Suprapubic skin (tissue), 4 donors: Measurements from ENCODE around the gene DPYSL4.

Experiments used
- EP300 ChIP-seq: sonication (generic); formaldehyde crosslinking; IDR thresholded peaks from one replicate; pipeline ENCODE4 v1.6.1; 2017; ENCODE audit warnings: antibody characterized with exemption
- POLR2A ChIP-seq, 2 donors: fragments of 450-650 bp; IDR thresholded peaks; one replicate each; pipeline ENCODE4 v1.6.1; 2017; ENCODE audit warnings: antibody characterized with exemption in 2 of 2, mild to moderate bottlenecking in 2 of 2, moderate library complexity in 2 of 2
- POLR2AphosphoS5 ChIP-seq, 3 donors: sonication (generic); formaldehyde crosslinking; IDR thresholded peaks; one replicate each; pipeline ENCODE4 v1.6.1; 2017; ENCODE audit warnings: antibody characterized with exemption in 3 of 3
- TF ChIP-seq, protein P1 (sequence below), 2 donors: fragments of 200-600 bp in 1 of 2; fragments of 450-650 bp in 1 of 2; sonication (generic) in 1 of 2; IDR thresholded peaks; one replicate each; pipeline ENCODE4 v1.5.1; 2016 to 2019; ENCODE audit warnings: antibody characterized with exemption in 2 of 2, mild to moderate bottlenecking in 1 of 2, moderate library complexity in 1 of 2

DNA sequence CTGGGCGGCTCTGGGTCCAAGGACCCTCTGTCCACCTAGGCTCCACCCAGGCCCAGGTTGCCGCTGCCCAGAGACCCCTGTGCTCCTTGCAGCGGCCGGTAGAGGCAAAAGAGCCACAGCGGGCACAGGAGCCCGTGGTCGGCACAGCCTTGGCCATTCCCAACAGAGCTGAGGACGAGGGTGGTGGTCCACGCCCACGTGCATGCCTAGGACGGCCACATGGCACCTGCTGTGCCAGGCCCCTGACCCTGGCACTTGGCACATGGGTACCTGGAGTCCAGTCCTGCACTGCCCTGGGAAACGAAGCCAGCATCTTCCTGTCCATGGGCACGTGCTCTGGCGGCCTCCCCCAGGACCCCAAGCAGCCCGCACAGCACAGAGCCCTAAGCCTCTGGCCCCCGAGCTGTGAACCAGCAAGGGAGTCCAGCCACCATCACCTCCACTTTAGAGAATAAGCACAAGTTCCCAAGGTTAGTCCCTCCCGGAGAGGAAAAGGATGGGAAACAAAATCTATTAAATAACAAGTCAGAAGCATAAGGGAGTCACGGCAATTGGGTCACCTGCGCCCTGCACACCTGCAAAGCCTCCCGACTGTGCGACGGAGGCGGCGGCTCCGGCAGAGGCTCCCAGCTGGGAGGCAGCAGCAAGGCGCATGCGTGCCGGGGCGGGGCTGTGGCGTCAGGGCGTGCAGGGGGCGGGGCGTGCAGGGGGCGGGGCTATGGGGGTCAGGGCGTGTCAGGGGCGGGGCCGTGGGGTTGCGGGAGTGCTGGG is 61.9 kb downstream of the DPYSL4 start:
- TF ChIP-seq, protein P1, sequence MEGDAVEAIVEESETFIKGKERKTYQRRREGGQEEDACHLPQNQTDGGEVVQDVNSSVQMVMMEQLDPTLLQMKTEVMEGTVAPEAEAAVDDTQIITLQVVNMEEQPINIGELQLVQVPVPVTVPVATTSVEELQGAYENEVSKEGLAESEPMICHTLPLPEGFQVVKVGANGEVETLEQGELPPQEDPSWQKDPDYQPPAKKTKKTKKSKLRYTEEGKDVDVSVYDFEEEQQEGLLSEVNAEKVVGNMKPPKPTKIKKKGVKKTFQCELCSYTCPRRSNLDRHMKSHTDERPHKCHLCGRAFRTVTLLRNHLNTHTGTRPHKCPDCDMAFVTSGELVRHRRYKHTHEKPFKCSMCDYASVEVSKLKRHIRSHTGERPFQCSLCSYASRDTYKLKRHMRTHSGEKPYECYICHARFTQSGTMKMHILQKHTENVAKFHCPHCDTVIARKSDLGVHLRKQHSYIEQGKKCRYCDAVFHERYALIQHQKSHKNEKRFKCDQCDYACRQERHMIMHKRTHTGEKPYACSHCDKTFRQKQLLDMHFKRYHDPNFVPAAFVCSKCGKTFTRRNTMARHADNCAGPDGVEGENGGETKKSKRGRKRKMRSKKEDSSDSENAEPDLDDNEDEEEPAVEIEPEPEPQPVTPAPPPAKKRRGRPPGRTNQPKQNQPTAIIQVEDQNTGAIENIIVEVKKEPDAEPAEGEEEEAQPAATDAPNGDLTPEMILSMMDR (IDR thresholded peaks at IDR 0.05), result no peak
- TF ChIP-seq POLR2A (IDR thresholded peaks at IDR 0.05) (no peak), EP300 (no peak), POLR2AphosphoS5 (IDR thresholded peaks at IDR 0.05) (no peak)
